Activated naive CD4-positive, alpha-beta T cell treated with anti-CD3 and anti-CD28 coated beads, Interleukin-2, amount 50 U/mL, for 24 hours (primary cell): ENCODE results near the gene RNF149.
"Not testable (repeated sequence)": the region's sequence is repeated elsewhere in the genome, so short reads cannot be mapped to it uniquely, and the experiment has no call there.

Source experiments
- H3K27ac Mint-ChIP-seq: one replicate; pipeline ENCODE4 v1.8.0; 2021; ENCODE audit warnings: mild to moderate bottlenecking, mixed read lengths
- H3K27me3 Mint-ChIP-seq: one replicate; pipeline ENCODE4 v1.8.0; 2021; ENCODE audit warnings: mixed read lengths
- H3K36me3 Mint-ChIP-seq: one replicate; pipeline ENCODE4 v1.8.0; 2021; ENCODE audit warnings: mixed read lengths
- H3K4me1 Mint-ChIP-seq: one replicate; pipeline ENCODE4 v1.8.0; 2021; ENCODE audit warnings: mixed read lengths
- H3K4me3 Mint-ChIP-seq: one replicate; pipeline ENCODE4 v1.8.0; 2021; ENCODE audit warnings: mild to moderate bottlenecking, mixed read lengths
- H3K9me3 Mint-ChIP-seq: one replicate; pipeline ENCODE4 v1.8.0; 2021; ENCODE audit warnings: mixed read lengths

RNF149 gene, protein sequence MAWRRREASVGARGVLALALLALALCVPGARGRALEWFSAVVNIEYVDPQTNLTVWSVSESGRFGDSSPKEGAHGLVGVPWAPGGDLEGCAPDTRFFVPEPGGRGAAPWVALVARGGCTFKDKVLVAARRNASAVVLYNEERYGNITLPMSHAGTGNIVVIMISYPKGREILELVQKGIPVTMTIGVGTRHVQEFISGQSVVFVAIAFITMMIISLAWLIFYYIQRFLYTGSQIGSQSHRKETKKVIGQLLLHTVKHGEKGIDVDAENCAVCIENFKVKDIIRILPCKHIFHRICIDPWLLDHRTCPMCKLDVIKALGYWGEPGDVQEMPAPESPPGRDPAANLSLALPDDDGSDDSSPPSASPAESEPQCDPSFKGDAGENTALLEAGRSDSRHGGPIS

GRCh38 chr2:101308432-101309210, at the start of gene RNF149:
TSS of gene RNF149 (minus strand) at chr2:101308701. CDS start at chr2:101308588, 113 bp downstream.
- peak within 1 kb of the TSS; percentile 96 for H3K4me3 Mint-ChIP-seq
- H3K27me3 Mint-ChIP-seq = no peaks in the 10 kb centered on the region
- H3K36me3 Mint-ChIP-seq = peaks cover 6% of the 10 kb centered on the region
- H3K4me1 Mint-ChIP-seq = peaks cover 81% of the 10 kb centered on the region
- peak within 1 kb of the TSS; percentile 98 for H3K27ac Mint-ChIP-seq
- no peaks in the 10 kb centered on the region for H3K9me3 Mint-ChIP-seq

DNA sequence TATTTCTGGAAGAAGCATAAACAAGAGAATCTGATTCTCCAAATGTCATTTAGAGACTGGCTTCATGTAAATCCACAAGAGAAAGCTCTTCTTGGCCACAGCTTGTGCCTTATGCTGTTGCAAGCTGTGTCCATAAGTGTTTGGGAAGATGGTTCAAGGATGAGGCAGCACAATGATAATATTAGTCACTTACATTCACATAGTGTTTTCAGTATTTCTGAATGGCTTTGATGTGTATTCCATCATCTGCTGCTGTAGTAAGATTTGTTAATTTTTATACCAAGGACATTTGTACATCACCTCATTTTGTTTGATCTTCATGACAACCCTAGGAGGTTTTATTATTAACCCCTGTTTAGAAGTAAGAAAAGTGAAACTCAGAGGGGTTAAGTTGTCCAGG, 48.9 kb upstream of the RNF149 start:
- Mint-ChIP-seq H3K4me3 (no peak overlapping the region), H3K27ac (no peak overlapping the region), H3K4me1 (peaks cover 23% of the 10 kb centered on the region), H3K9me3 (no peaks in the 10 kb centered on the region), H3K36me3 (no peaks in the 10 kb centered on the region), H3K27me3 (no peaks in the 10 kb centered on the region)

DNA sequence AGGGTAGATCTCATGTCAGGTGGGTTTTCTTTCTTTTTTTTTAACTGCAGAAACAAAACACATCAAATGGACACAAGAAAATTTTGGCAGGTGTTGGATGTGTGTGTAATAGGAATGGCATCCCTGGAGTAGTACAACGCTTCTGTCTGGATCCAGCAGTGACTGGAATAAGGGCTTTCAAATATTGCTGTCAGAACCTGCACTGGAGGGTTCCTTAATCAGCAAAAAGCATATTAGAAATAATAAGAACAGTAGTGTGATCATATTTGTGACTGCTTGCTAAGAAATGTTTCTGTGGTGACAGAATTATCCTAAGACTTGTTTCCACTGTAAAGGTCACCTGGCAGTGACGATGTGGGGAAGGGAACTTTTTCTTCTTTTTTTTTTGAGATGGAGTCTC, 48.0 kb upstream of the RNF149 start:
- H3K4me1 Mint-ChIP-seq = peaks cover 15% of the 10 kb centered on the region
- H3K27me3 Mint-ChIP-seq = no peaks in the 10 kb centered on the region
- no peak overlapping the region for H3K4me3 Mint-ChIP-seq
- H3K9me3 Mint-ChIP-seq = no peaks in the 10 kb centered on the region
- no peak overlapping the region for H3K27ac Mint-ChIP-seq
- H3K36me3 Mint-ChIP-seq = no peaks in the 10 kb centered on the region

DNA sequence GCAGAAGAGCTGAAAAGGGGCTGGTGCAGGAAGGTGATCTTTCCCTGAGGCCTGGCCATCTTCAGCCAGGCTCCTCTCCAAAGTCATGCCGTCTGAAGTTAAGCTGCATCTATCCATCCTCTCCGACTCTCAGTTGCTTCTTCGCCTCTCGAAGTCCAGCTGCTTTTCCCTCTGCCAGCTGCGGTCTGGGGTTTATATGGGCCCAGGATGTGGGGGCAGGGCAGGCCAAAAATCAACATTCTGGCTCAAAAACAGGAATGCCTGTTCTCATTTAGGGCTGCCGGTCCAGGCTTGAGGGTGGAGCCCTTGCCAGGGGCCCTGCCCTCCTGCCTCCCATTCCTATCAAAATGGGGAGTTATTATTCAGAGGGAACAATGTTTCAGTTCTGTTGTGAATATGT, 47.6 kb upstream of the RNF149 start:
- Mint-ChIP-seq H3K4me1 (peaks cover 10% of the 10 kb centered on the region), H3K27me3 (no peaks in the 10 kb centered on the region), H3K9me3 (no peaks in the 10 kb centered on the region), H3K4me3 (no peak overlapping the region), H3K36me3 (no peaks in the 10 kb centered on the region), H3K27ac (no peak overlapping the region)

DNA sequence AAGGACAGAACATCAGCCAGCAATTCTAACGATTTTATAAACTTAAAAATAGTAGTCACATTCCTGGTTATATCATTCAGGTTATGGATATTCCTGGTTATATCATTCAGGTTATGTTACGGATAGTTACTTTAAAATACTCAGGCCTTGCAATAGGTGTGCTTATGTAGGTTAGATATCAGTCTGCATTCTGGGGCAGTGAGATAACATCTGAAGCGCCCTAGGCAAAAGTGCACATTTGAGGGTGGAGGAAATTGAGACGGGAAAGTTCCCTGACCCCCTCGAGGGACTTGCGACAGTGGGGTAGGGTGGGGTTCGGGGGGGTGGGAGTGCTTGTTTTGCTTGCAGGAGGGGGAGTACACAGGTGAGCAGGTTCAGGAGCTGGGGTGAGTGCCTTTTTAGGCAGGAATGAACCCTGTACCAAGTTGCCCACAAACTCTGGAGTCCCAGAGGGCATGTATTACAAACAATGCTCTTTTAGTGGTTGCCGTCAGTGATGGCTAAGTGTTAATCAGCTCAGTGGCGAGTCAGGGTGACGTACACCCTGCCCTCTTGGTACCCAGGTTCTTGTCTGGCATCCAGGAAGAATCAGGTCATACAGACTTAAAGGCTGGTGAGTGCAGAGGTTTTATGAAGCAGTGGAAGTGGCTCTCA, 47.0 kb upstream of the RNF149 start:
- H3K9me3 Mint-ChIP-seq = no peaks in the 10 kb centered on the region
- H3K4me3 Mint-ChIP-seq = no peak overlapping the region
- H3K27me3 Mint-ChIP-seq = no peaks in the 10 kb centered on the region
- no peaks in the 10 kb centered on the region for H3K36me3 Mint-ChIP-seq
- H3K27ac Mint-ChIP-seq = no peak overlapping the region
- peaks cover 9% of the 10 kb centered on the region for H3K4me1 Mint-ChIP-seq

DNA sequence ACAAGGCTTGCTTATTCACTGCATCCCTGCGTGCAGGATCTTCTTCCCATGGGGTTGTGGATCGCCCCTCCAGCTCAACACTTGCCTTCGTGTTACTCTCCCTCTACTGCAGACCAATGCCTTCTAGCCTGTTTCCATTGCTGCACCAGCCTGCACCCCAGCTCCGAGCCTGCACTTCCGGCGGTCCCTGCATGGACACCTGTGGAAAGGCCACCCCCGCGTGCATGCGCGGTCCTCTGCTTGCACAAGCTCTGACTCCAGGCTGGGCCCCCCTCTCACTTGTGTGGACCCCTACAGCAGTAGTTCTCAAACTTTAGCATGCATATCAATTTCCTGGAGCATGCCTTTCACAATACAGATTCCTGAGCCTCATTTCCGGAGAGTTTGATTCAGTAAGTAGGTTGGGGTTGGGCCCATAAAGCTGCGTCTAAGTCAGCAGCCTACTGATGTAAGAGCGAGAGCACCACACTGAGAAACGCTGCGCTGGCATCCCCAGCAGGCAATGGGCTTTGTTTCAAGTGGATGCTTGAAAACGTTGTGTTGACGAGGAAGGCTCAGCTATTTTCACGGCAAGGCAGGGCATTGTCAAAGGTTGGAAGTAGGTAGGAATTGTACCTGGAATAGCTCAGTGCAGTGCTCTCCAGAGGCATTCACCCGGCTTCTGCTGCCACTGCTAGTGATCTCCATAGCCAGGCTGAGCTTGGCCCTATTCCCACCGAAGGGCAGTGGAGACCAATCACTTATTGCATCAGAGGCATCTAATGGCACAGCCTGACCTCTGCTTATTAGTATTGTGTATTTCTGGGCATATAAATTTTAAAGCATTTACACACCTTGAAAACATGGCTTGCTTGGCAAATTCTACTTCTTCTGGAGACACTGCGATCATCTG, 46.2 kb upstream of the RNF149 start:
- peaks cover 11% of the 10 kb centered on the region for H3K4me1 Mint-ChIP-seq
- no peak overlapping the region for H3K27ac Mint-ChIP-seq
- H3K27me3 Mint-ChIP-seq = no peaks in the 10 kb centered on the region
- H3K36me3 Mint-ChIP-seq = no peaks in the 10 kb centered on the region
- no peak overlapping the region for H3K4me3 Mint-ChIP-seq
- no peaks in the 10 kb centered on the region for H3K9me3 Mint-ChIP-seq

DNA sequence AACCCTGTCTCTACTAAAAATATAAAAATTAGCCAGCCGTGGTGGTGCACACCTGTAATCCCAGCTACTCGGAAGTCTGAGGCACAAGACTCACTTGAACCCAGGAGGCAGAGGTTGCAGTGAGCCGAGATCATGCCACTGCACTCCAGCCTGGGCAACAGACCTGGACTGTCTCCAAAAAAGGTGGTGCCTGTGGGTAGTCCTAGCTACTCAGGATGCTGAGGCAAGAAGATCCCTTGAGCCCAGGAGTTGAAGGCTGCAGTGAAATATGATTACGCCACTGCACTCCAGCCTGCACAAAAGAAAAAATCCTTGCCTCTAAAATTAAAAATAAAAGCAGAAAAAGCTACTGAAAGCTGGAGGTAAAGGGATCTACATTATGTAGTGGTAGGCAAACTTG, 44.1 kb upstream of the RNF149 start:
- H3K4me3 Mint-ChIP-seq, H3K9me3 Mint-ChIP-seq, H3K36me3 Mint-ChIP-seq, H3K27ac Mint-ChIP-seq, H3K27me3 Mint-ChIP-seq: not testable (repeated sequence)
- peaks cover 11% of the 10 kb centered on the region for H3K4me1 Mint-ChIP-seq

GRCh38 chr2:101351207-101351606, 42.7 kb upstream of the RNF149 start:
- Mint-ChIP-seq H3K27ac (no peak overlapping the region), H3K9me3 (no peaks in the 10 kb centered on the region), H3K36me3 (no peaks in the 10 kb centered on the region), H3K4me3 (no peak overlapping the region), H3K27me3 (no peaks in the 10 kb centered on the region), H3K4me1 (peaks cover 11% of the 10 kb centered on the region)

DNA sequence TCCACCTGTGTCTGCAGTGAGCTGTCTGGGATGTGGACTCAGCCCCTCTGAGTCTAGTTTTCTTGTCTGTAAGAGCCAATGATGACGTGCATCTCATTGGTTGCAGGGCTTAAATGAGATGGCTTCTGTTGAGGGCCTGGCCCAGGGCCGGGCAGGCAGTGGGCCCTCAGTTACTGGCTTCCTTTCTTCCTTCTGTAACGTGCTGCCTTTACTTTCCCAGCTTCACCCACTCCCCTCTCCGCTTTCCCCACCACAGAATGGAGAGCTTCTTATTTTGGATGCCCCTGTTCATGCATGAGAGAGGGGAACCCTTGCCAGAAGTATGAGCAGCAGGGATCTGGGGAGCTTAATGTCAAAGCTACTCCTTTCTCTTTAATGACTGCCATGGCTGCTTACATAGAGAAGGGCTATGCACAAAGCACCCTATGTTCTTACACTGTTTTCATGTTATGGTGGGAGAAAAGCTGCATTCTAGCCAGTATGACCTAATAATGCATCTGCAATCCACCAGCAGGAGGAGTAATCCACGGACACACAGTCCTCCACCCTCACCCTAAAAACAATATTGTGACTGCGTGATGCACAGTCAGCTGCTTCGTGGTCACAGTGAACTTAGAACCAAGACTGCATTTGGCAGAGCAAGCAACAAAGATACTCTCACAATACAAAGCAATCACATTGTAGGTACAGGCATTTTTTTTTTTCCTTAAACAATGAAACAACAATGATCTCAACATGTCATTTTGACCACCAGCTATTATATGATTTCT, 41.6 kb upstream of the RNF149 start:
- H3K9me3 Mint-ChIP-seq = no peaks in the 10 kb centered on the region
- no peaks in the 10 kb centered on the region for H3K27me3 Mint-ChIP-seq
- peak overlapping the region; percentile 59 for H3K27ac Mint-ChIP-seq
- no peak overlapping the region for H3K4me3 Mint-ChIP-seq
- H3K36me3 Mint-ChIP-seq = no peaks in the 10 kb centered on the region
- H3K4me1 Mint-ChIP-seq = peaks cover 11% of the 10 kb centered on the region

GRCh38 chr2:101348883-101349282, 40.4 kb upstream of the RNF149 start:
- H3K4me3 Mint-ChIP-seq = no peak overlapping the region
- peaks cover 11% of the 10 kb centered on the region for H3K4me1 Mint-ChIP-seq
- no peaks in the 10 kb centered on the region for H3K9me3 Mint-ChIP-seq
- no peaks in the 10 kb centered on the region for H3K36me3 Mint-ChIP-seq
- H3K27me3 Mint-ChIP-seq = no peaks in the 10 kb centered on the region
- no peak overlapping the region for H3K27ac Mint-ChIP-seq

- Mint-ChIP-seq H3K27ac (no peak overlapping the region), H3K27me3 (no peaks in the 10 kb centered on the region), H3K36me3 (no peaks in the 10 kb centered on the region), H3K4me3 (no peak overlapping the region), H3K9me3 (no peaks in the 10 kb centered on the region), H3K4me1 (peaks cover 22% of the 10 kb centered on the region)
These were observed 38.4 kb upstream of the RNF149 start for GRCh38 chr2:101346909-101347308.

DNA sequence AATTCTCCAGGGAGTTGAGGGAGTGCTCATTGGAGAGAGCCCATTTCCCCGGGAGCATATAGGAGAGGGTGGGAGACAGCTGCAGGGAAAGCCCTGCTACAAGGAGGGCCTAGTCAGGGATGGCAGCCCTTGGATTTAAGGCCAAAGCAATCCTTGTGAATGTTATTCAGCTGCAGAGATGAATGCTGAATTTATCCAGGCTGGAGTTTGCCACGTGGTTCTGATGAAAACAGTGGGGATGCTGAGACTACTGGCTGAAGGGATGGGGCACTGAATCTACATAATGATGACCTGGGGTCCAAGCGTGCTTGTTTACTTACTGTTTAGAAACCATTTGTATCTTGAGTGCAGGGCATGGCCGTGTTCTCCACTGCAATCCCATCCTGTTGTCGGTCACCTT, 35.6 kb upstream of the RNF149 start:
- no peak overlapping the region for H3K27ac Mint-ChIP-seq
- no peaks in the 10 kb centered on the region for H3K9me3 Mint-ChIP-seq
- H3K4me3 Mint-ChIP-seq = no peak overlapping the region
- no peaks in the 10 kb centered on the region for H3K36me3 Mint-ChIP-seq
- peaks cover 32% of the 10 kb centered on the region for H3K4me1 Mint-ChIP-seq
- H3K27me3 Mint-ChIP-seq = no peaks in the 10 kb centered on the region

GRCh38 chr2:101342625-101343008, 34.1 kb upstream of the RNF149 start:
- no peaks in the 10 kb centered on the region for H3K9me3 Mint-ChIP-seq
- peaks cover 32% of the 10 kb centered on the region for H3K4me1 Mint-ChIP-seq
- H3K36me3 Mint-ChIP-seq = no peaks in the 10 kb centered on the region
- no peak overlapping the region for H3K4me3 Mint-ChIP-seq
- H3K27me3 Mint-ChIP-seq = no peaks in the 10 kb centered on the region
- no peak overlapping the region for H3K27ac Mint-ChIP-seq

DNA sequence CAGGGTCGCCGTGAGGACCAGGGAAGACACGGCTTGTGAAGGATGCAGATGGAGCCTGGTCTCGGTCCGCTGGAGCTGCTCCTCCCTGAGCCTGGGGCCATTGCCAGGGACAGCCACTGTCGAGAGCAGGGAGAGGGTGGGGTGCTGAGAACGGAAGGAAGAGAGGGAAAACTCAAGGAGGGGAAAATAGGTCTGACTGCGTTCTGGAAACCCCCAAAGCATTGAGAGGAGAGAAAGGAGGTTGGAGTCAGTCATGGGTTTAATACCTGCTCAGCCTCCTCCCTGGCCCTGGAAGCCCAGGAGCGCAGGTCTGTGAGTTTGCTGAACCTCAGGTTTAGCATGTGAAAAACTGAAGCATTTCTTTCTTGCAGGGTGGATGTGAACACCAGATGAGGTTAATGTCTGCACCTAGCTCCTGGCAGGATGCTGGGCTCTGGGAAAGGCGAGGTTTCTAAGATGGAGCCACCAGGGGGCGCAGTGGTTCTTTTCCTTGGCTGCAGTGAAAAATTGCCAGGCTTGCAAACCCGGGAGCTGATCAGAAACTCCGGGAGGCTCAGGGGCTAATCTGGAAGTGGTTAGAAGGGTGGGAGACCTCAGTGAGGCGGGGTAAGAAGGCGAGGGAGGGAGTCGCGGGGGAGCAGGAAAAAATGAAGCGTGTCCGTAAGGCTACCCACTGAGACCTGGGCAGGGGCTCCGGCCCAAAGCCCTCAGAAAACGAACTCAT, 33.6 kb upstream of the RNF149 start:
- no peaks in the 10 kb centered on the region for H3K9me3 Mint-ChIP-seq

More for the DNA sequence above, 33.6 kb upstream of the RNF149 start:
- no peaks in the 10 kb centered on the region for H3K27me3 Mint-ChIP-seq
- no peaks in the 10 kb centered on the region for H3K36me3 Mint-ChIP-seq
- peaks cover 33% of the 10 kb centered on the region for H3K4me1 Mint-ChIP-seq
- H3K4me3 Mint-ChIP-seq = no peak overlapping the region
- peak overlapping the region; percentile 62 for H3K27ac Mint-ChIP-seq
